ENCODE measurements around the gene DDX3X.
"Not testable (repeated sequence)": the region's sequence is repeated elsewhere in the genome, so short reads cannot be mapped to it uniquely, and the experiment has no call there.

Gene DDX3X

DNA sequence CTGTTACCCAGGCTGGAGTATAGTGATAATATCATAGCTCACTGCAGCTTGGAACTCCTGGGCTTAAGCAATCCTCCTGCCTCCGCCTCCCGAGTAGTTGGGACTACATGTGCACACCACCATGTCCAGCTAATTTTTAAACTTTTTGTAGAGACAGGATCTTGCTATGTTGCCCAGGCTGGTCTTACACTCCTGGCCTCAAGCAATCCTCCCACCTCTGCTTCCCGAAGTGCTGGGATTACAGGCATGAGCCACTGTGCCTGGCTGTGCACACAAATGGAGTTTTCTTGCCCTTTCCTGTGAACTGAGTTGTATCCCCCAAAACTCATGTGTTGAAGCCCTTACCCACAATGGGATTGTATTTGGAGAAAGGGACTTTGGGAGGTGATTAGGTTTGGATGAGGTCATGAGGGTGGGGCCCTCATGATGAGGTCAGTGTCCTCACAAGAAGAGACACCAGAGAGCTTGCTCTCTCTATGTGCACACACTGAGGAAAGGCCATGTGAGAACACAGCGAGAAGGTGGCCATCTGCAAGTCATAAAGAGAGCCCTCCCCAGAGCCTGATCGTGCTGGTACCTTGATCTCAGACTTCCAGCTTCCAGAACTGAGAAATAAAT lies 40.1 kb downstream of the DDX3X start:
- no peak for DNase-seq (ENCODE audit: low spot score)

DNA sequence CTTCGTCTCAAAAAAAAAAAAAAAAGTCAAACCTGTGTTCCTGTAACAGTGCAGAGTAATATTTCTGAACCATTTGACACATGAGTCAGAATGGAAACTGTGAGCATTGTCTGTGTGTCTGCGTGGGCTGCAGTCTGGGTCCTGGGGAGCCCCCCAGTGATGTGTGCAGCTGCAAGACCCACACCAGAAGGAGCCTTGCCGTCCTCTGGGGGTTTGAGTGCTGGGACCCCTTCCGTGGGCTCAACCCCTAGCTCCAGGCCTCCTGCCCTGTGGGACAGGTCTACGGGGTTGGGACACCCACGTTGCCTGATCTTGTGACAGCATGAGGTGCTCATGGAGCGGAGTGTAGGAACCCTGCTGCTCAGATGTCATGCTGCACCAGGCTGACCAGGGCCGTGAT lies 43.7 kb downstream of the DDX3X start:
- no peak for DNase-seq (ENCODE audit: low spot score)

DNA sequence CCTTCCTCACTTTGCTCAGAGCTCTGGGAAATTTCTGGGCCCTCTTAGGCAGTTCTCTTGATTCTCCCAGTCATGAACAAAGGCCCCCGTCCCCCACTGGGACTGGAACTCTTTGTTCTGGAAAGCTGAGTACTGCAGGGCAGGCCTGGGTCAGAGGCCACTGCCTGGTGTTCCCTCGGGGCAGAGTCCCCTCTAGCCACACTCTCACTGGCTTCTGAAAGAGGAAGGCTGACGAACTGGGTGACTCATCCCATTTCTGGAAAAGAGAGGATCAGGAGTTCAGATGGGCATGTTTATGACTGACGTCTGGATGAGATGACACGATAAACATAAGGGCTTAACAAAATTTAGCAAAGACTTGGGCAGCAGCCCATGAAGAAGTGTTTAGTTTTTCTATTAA lies 47.7 kb downstream of the DDX3X start:
- DNase-seq (ENCODE audit: low spot score) = peak; percentile 89

DNA sequence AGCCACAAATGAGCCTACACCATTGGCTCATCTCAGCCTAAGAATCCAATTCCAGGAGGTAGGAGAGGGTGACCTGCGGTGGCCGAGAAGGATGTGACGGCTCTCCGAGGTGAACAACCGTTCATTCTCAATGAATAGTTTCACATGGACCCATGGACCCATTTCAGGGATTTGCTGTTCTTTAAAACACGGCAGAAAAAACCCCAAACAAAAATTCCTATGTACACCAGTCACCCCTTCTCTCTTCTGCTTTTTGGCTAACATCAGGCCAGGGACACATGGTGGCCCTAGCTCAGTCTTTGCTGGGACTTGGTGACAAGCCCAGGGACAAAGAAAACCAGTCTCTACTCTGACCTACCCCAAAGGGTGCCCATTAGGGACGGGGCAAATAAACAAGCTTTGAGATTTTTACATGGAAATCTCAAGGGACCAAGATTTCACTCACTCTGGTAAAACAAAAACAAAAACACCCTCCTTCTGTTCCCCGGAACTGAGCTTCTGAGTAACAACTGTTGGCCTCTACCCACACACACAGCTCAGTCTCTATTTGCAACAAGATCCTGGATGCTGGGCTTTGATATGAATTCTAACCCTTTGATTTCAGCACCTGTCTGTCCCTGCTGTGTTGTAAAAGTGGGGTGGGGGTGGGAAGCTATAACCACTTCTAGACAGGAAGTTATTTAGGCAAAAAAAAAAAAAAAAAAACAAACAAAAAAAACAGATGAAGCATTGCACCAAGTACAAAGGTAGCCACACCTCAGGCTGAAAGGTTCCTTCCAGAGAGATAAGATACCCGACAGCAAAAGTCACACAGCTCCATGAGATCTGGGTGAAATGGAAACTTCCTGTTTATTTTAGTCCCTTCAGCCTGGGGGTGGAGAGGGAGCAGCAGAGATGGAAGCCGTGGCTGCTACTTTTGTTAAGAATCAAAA lies 49.0 kb downstream of the DDX3X start:
- peak; percentile 95 for DNase-seq (ENCODE audit: low spot score)

DNA sequence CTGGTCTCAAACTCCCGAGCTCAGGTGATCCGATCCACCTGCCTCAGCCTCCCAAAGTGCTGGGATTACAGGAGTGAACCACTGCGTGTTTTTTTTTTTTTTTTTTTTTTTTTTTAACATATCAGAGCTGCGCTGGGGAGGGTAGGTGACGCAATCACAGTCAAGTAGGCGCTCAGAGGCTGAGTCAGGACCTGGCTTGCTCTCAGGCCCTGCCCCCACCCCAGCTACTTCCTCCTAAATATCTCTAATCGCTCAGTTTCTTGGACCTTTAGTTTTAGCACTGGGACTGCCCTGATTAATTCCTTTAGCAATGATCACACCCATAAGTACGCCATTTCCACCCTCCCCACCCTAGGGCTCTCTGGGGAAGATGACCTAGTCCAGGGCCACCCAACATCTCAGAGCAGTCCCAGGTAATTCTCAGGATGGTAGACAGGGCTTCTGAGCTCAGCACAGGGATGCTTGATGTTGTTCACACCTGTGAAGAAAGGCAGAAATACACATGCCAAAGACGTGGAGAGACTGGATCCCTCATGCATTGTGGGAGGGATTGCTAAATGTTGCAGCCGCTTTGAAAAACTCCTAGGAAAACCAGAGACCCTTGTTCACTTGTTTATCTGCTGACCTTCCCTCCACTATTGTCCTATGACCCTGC lies 50.2 kb downstream of the DDX3X start:
- DNase-seq (ENCODE audit: low spot score) = peak; percentile 89

DNA sequence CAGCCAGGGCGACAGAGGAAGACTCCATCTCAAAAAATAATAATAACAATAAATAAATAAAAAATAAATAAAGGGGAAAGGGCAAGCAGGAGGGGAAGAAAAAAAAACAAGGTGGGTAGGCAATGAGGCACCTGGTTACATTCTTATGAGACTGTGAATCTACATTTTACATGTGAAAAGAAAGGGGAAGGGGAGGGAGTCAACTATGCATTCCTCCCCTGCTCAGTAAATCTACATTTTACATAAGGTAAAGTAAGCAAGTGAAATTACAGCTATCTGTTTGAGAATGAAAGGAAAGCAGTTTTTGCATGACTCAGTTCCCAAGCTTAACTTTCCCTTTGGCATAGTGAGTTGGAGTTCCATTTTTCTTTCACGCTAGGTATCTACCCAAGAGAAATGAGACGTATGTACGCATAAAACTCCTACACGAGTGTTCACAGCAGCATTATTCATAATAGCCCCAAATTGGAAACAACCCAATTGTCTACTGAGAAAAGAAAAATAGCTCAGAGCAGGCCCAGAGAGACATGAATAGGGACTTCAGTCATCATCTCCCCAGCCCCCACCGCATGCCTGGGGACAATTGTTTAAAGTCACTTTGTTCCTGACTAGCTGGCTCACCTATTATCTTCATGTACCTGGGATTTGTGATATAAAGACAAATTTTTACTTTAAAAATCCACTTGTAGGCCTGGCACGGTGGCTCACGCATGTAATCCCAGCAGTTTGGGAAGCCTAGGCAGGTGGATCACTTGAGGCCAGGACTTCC lies 52.4 kb downstream of the DDX3X start:
- no peak for DNase-seq (ENCODE audit: low spot score)

DNA sequence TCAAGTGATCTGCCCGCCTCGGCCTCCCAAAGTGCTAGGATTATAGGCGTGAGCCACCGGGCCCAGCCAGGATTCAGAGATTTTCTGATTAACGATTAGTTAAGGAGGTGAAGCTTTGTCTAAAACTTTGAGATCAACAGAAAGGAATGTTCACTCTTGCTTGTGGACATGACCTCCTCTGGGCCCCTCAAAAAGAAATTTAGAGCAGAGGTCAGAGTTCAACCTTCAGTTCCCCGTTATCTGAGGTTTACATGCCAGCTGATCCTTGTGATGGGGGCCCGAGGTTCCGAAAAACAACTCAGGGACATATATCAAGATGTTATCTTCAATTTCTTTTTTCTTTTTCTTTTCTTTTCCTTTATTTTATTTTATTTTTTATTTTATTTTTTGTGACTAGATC lies 54.6 kb downstream of the DDX3X start:
- no peak for DNase-seq (ENCODE audit: low spot score)

DNA sequence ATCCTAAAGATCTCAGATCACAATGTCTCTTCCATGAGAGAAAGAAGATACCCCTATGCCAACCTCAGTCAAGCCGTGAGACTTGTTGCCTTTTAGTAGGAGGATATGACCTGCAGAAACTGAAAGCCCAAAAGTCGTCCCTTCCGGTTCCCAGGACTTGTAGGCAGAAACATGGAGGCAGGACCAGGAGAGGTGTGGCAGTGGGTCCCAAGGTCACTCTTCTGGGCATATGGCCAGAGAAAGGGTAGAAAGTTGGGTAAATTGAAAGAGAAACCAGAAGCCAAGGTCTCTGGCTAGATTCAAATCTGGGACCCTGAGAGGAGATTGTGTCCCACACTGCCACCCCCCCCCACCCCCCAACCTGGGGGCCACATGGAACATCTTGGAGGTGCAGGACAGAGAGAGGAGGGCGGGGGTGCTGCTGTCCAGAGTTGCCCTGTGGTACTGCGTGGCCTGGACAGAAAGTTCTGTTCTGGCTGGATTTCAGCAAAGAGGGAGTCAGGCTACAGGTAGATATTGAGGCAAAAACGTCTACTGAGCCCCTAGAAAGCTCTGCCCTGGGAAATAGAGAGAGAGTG lies 55.4 kb downstream of the DDX3X start:
- peak; percentile 26 for DNase-seq (ENCODE audit: low spot score)

DNA sequence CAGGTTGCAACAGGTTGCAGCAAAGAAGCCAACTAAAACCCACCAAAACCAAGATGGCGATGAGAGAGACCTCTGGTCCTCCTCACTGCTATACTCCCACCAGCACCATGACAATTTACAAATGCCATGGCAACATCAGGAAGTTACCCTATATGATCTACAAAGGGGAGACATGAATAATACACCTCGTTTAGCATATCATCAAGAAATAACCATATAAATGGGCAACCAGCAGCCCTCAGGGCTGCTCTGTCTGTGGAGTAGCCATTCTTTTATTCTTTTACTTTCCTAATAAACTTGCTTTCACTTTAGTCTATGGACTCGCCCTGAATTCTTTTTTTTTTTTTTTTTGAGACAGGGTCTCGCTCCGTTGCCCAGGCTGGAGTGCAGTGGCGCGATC lies 56.6 kb downstream of the DDX3X start:
- DNase-seq (ENCODE audit: low spot score) = not testable (repeated sequence)

DNA sequence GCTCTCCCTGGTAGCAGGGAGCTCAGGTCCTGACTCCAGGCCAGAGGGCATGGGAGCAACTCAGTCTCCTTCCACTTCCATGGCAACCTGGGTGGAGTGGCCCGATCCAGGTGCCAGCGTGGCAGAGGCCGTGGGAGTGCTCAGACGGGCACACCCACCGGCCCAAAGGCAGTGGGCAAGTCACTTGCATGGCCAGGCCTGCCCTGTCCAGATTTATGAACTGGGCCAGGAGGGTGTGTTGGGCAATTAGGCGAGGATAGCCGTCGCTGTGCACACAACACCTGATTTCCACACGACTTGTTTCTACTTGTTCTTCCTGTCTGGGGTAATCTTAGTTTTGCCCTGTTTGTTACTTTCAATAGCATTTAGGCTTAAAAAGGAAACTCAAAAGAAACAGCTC lies 57.6 kb downstream of the DDX3X start:
- no peak for DNase-seq (ENCODE audit: low spot score)

DNA sequence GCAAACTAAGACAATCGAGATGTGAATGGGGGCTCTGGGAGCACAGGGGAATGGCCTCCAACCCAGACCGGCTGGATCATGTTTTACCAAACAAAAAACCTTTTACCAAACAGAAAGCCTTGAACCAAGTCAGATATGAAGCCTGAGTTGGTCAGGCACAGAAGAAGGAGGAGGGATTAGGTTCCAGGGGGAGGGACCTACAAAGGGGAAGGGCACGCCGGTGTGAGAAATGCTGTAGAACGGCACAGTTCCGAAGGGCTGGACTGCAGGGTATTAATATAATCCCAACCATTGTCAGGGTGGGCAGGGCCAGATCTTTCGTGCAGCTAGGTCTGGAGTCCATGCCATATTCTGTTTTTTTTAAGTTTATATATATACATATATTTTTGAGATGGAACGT lies 60.3 kb downstream of the DDX3X start:
- DNase-seq (ENCODE audit: low spot score) = no peak

DNA sequence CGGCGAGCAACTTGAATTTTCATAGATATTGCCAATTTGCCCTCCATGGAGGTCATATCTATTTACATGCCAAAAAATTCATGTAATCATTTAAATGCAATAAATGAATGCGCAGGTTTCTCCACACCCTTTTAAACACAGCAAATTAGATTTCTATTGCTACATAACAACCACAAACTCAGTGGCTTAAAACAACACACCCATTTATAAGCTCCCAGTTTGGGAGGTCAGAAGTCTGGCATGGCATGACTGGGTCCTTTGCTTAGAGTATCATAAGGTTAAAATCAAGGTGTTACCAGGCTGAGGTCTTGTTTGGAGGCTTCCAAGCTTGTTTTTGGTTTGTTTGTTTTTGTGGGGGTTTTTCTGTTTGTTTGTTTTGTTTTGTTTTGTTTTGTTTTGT lies 63.3 kb downstream of the DDX3X start:
- no peak for DNase-seq (ENCODE audit: low spot score)

DNA sequence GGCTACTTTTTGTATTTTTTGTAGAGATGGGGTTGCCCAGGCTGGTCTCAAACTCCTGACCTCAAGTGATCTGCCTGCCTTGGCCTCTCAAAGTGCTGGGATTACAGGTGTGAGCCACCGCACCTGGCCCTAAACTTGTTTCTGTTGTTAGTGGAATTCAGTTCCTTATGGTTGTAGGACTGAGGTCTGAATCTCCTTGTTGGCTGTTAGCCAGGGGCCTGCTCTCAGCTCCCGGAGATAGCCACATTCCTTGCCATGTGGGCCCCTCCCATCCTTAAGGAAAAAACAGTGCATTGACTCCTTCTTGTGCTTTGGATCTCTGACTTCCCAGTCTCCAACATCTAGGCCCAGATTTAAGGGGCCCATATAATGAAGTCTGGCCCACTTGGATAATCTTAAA lies 63.8 kb downstream of the DDX3X start:
- DNase-seq (ENCODE audit: low spot score) = no peak

DNA sequence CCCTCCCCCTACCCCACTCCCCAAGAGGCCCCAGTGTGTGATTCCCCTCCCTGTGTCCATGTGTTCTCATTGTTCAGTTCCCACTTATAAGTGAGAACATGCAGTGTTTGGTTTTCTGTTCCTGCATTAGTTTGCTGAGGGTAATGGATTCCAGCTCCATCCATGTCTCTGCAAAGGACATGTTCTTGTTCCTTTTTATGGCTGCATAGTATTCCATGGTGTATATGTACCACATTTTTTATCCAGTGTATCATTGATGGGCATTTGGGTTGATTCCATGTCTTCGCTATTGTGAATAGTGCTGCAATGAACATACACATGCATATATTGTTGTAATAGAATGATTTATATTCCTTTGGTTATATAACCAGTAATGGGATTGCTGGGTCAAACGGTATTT lies 68.6 kb downstream of the DDX3X start:
- DNase-seq (ENCODE audit: low spot score) = not testable (repeated sequence)

DNA sequence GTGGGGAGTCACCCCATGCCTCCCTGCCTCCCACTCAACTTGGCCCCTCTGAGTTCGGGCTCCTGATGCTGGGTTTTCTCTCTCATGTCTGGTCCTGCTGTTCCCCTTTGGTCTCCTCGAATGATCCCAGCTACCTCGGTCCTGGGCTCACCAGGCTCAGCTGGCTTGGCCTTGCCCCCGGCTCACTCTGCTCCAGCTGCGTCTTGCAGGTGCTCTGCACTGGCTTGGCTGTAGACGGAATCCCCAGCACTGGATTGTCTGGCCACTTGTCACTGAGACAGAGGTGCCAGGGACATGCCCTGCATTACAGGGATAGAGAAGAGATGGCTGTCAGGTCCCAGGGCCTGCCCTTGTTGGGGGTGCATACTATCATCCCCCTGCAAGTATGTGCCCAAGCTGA lies 71.6 kb downstream of the DDX3X start:
- DNase-seq (ENCODE audit: low spot score) = no peak

DNA sequence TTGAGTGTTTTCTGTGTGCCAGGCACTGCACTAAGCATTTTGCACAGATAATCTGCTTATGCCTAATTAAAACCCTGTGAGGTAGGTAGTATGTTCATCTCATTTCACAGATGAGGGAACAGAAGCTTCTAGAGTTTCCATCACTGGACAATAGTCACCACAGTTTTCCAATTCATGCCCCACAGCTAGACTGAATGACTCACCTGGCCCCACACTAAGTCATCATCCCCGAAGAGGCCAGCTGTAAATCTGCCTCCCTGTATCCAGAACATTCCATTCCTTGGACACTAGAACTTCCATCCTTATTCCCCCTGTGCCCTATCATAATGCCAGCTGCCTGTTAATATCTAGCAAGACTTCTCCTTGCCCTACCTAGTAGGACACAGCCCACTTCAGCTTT lies 72.2 kb downstream of the DDX3X start:
- peak; percentile 18 for DNase-seq (ENCODE audit: low spot score)

DNA sequence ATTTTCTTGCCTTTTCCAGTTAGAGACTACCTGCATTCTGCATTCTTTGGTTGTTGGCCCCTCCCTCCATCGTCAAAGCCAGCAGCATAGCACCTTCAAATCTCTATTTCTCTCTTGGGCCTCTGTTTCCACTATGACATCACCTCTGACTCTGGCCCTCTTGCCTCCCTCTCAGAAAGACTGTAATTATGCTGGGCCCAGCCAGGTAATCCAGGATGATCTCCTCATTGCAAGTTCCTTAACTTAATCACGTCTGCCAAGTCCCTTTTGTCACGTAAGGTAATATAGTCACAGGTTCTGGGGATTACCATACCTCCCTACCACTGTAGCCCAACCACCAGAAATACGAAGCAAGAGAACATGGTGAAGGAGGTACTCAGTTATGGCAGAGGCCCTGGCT lies 73.9 kb downstream of the DDX3X start:
- no peak for DNase-seq (ENCODE audit: low spot score)

DNA sequence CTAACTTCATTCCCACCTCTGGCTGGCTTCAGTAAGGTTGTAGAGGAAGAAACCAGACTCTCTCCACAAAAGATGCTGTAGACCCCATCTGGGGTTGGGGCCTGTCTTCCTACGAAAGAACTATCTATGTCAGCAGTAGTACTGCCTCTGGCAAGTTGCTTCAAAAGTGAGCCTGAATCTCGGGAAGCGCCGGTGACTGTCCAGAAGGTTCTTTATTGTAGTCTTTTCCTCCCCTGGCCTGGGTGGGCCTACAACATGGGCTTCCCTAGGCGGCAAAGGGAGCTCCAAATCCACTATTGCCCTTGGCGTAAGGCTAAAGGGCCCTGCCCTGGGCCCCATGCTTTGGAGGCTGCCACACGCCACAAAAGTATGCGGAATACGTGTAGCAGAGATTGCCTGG lies 74.6 kb downstream of the DDX3X start:
- DNase-seq (ENCODE audit: low spot score) = no peak

DNA sequence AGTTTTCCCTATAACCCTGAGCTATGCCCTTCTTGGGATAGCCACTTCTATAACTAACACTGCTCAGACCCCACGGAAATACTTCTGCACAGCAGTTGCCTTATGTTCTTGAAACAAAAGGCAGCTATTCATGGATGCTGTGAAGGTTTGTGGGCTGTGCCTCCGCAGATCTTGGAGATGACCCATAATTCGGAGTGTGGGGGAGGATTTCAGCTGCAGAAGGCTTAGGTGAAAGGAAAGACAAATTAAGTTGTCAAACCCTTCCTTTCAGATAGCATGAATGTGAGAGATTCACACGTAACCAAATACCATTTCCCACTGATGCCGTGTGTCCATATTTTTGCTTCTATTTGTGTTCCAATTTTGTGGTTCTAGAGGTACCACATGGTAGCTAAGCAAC lies 75.0 kb downstream of the DDX3X start:
- DNase-seq (ENCODE audit: low spot score) = no peak

DNA sequence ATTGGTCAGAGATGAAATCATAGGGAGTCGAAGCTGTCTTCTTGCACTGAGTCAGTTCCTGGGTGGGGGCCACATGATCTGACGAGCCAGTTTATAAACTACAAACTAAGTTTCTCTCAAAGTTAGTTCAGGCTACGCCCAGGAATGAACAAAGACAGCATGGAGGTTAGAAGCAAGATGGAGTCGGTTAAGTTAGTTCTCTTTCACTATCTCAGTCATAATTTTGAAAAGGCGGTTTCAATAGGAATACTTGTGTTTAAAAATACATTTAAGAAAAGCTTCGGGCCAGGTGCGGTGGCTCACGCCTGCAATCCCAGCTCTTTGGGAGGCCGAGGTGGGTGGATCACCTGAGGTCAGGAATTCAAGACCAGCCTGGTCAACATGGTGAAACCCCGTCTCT lies 77.3 kb downstream of the DDX3X start:
- DNase-seq (ENCODE audit: low spot score) = not testable (repeated sequence)

DNA sequence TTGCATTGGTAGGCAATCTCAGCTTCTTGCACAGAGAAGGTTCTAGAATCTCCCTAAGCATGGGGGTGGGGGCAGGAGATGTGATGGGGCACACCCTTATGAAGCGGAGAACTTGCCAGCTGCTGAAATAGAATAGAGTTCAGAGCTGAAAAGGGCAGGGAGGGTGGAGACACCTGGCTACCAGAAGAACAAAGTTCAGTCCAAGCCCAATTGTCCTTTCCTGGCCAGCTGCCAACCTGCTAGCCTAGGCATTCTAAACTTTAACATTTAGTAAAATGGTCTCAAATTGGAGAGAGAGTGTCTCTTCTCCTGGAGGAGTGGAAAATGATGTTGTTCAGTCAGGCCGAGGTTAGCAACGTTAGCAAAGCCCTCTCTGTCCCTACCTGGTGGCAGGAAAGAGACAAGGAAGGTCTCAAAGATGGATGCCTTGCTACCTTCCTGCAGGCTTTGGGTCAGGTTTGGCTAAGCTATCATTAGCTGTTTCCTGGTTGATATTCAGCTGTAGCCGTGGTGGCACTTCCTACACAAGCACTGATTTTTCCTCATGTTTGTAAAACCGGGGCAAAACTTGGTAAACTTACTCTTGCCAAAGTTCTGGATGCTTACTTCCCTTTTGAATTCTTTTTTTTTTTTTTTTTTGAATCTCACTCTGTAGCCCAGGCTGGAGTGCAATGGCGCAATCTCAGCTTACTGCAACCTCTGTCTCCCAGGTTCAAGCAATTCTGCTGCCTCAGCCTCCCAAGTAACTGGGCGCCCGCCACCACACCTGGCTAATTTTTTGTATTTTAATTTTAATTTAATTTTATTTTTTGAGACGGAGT lies 78.5 kb downstream of the DDX3X start:
- DNase-seq (ENCODE audit: low spot score) = peak; percentile 61
